OCI-LY7 (cell line): ENCODE data around the gene PRR27. TPM values are rescaled to one million over a fixed set of nuclear protein-coding genes. Genes with fewer than 3 reads are reported as not detected.

Experiments
- BruUV-seq: library from RNA; stranded (reverse); fragments of 400-500 nt; replicated peaks from 2 replicates; lab custom pipeline; 2021; lab: Mats Ljungman, UMichigan
- CTCF ChIA-PET: fragments of 300-600 bp; sonication (Branson Sonifier 250); formaldehyde crosslinking; loops from one replicate; lab custom pipeline; 2022; ENCODE audit warnings: antibody characterized with exemption; ENCODE audit not compliant: unreplicated experiment; lab: Charles Lee
- POLR2A ChIA-PET: fragments of 300-600 bp; sonication (Branson Sonifier 250); formaldehyde crosslinking; loops from one replicate; lab custom pipeline; 2022; ENCODE audit warnings: antibody characterized with exemption; lab: Charles Lee
- DNase-seq: peaks from one replicate; pipeline ENCODE4 v3.0.0-alpha.2; 2015; ENCODE audit warnings: low spot score
- H2AFZ ChIP-seq: fragments of 200-600 bp; sonication (generic), shearing (Covaris generic); 2 replicates; pipeline ENCODE4 v1.6.1; 2014; ENCODE audit warnings: mild to moderate bottlenecking, antibody characterized with exemption, low read length, moderate library complexity
- H3K27ac ChIP-seq: fragments of 200-600 bp; sonication (generic); 2 replicates; pipeline ENCODE4 v1.5.1; 2014; ENCODE audit warnings: mixed run types, low read depth, mild to moderate bottlenecking, moderate library complexity, low read length, inconsistent platforms; ENCODE audit not compliant: poor library complexity, severe bottlenecking
- H3K36me3 ChIP-seq: fragments of 200-600 bp; sonication (generic); 2 replicates; pipeline ENCODE4 v1.6.1; 2014; ENCODE audit warnings: mild to moderate bottlenecking, antibody characterized with exemption, low read length, moderate library complexity, mixed read lengths; ENCODE audit not compliant: insufficient read depth
- H3K4me1 ChIP-seq: fragments of 200-600 bp; sonication (generic); 2 replicates; pipeline ENCODE4 v1.5.1; 2014; ENCODE audit warnings: mild to moderate bottlenecking, low read length; ENCODE audit not compliant: insufficient read depth, poor library complexity, severe bottlenecking
- H3K4me2 ChIP-seq: fragments of 200-600 bp; sonication (generic); 2 replicates; pipeline ENCODE4 v1.6.1; 2014; ENCODE audit warnings: mild to moderate bottlenecking, low read length
- H3K4me3 ChIP-seq: fragments of 200-600 bp; sonication (generic); 2 replicates; pipeline ENCODE4 v1.5.1; 2014; ENCODE audit warnings: mild to moderate bottlenecking, low read depth, low read length; ENCODE audit not compliant: poor library complexity, severe bottlenecking
- H3K79me2 ChIP-seq: fragments of 200-600 bp; sonication (generic); 2 replicates; pipeline ENCODE4 v1.6.1; 2016; ENCODE audit warnings: low read depth, mild to moderate bottlenecking, low read length, moderate library complexity, mixed read lengths; ENCODE audit not compliant: insufficient read depth
- H3K9me2 ChIP-seq: fragments of 200-600 bp; sonication (generic); 2 replicates; pipeline ENCODE4 v1.6.1; 2016; ENCODE audit warnings: mild to moderate bottlenecking, low read length, mixed read lengths; ENCODE audit not compliant: insufficient read depth
- H3K9me3 ChIP-seq: fragments of 200-600 bp; sonication (generic); 2 replicates; pipeline ENCODE4 v1.6.1; 2014; ENCODE audit warnings: mild to moderate bottlenecking, mixed run types, low read length, mixed read lengths
- H4K20me1 ChIP-seq: fragments of 200-600 bp; sonication (generic); 2 replicates; pipeline ENCODE4 v1.6.1; 2014; ENCODE audit warnings: mild to moderate bottlenecking, antibody characterized with exemption, low read length, moderate library complexity, mixed read lengths; ENCODE audit not compliant: insufficient read depth
- EZH2phosphoT487 ChIP-seq: fragments of 200-600 bp; sonication (generic); IDR thresholded peaks from 2 replicates; pipeline ENCODE4 v1.6.1; 2018; ENCODE audit warnings: low read depth, borderline replicate concordance, mild to moderate bottlenecking, mixed run types, antibody characterized with exemption, low read length, moderate library complexity, mixed read lengths
- intact Hi-C: fragments of 100-400 bp; cut with micrococcal nuclease; formaldehyde crosslinking; loops from one replicate; pipeline ENCODE4 v1.10.0; 2022; ENCODE audit not compliant: unreplicated experiment
- total RNA-seq, 2 experiments: library from RNA; depleted of rRNA in 1 of 2; stranded (reverse); fragments of >200 nt in 1 of 2; shearing (Covaris generic) in 1 of 2; gene quantifications; 2 replicates each; pipeline ENCODE4 v1.2.3, GENCODE V29; 2014 to 2022
- TF ChIP-seq, protein P1 (sequence below): fragments of 200-600 bp; sonication (generic); conservative IDR thresholded peaks from 2 replicates; pipeline ENCODE4 v1.5.1; 2014; ENCODE audit warnings: mild to moderate bottlenecking, antibody characterized with exemption, low read length, moderate library complexity, mixed read lengths

The PRR27 gene
- total RNA-seq, 2 experiments from 2014 or later: not detected

DNA sequence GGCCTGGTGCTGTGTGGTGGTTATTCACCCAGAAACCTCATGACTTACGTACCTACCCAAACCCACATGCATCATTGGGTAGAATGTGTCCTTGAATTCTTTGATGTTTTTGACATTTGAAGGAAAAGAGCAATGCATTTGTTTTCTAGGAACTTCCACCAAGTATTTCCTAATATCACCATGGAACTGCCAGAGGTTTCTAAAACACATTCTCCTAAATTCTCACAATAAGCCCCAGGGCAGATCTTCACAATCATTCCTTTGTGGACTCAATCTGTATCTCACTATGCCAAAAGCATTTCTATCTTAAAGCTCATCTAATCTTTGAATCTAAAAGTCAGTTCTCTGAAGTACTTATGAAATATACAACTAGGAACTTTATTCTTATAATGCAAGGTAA, 33.2 kb downstream of the PRR27 start:
- H3K27ac ChIP-seq: no peak overlapping the region
- no peaks in the 10 kb centered on the region for H4K20me1 ChIP-seq
- ChIA-PET POLR2A (no interaction called here), CTCF (no interaction called here)
- H3K4me3 ChIP-seq: no peak overlapping the region
- no peak for TF ChIP-seq EZH2phosphoT487
- TF ChIP-seq, protein P1, sequence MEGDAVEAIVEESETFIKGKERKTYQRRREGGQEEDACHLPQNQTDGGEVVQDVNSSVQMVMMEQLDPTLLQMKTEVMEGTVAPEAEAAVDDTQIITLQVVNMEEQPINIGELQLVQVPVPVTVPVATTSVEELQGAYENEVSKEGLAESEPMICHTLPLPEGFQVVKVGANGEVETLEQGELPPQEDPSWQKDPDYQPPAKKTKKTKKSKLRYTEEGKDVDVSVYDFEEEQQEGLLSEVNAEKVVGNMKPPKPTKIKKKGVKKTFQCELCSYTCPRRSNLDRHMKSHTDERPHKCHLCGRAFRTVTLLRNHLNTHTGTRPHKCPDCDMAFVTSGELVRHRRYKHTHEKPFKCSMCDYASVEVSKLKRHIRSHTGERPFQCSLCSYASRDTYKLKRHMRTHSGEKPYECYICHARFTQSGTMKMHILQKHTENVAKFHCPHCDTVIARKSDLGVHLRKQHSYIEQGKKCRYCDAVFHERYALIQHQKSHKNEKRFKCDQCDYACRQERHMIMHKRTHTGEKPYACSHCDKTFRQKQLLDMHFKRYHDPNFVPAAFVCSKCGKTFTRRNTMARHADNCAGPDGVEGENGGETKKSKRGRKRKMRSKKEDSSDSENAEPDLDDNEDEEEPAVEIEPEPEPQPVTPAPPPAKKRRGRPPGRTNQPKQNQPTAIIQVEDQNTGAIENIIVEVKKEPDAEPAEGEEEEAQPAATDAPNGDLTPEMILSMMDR: no peak
- H3K4me1 ChIP-seq: no peaks in the 10 kb centered on the region
- H3K4me2 ChIP-seq: no peak overlapping the region
- no TSS peak for BruUV-seq
- no peaks in the 10 kb centered on the region for H3K9me3 ChIP-seq
- H3K36me3 ChIP-seq: no peaks in the 10 kb centered on the region
- intact Hi-C loops: no loop called here
- H2AFZ ChIP-seq: no peak overlapping the region
- no peak for DNase-seq
- no peaks in the 10 kb centered on the region for H3K9me2 ChIP-seq
- no peaks in the 10 kb centered on the region for H3K79me2 ChIP-seq

DNA sequence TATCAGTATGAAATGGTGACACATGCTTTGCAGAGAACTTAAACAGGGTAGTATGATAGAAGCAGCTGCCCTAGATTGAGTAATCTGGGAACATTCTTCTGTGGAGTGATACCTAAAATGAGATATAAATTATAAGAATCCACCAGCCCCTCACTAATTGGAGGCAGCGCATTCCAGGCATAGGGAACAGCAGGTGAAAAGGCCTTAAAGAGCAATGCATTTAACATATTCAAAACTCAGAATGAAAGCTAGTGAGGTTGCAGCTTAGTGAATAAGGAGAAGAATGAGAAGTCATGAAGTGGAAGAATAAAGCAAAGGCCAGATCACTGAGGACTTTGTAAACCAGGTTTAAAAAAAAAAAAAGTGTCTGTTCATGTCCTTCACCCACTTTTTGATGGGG, 36.5 kb downstream of the PRR27 start:
- no peak for DNase-seq
- Histone ChIP-seq H3K4me1 (no peaks in the 10 kb centered on the region), H3K4me2 (no peak overlapping the region), H2AFZ (no peak overlapping the region), H3K79me2 (no peaks in the 10 kb centered on the region), H3K9me2 (no peaks in the 10 kb centered on the region), H3K9me3 (no peaks in the 10 kb centered on the region), H4K20me1 (no peaks in the 10 kb centered on the region), H3K27ac (no peak overlapping the region), H3K4me3 (no peak overlapping the region), H3K36me3 (no peaks in the 10 kb centered on the region)
- ChIA-PET CTCF (no interaction called here), POLR2A (no interaction called here)
- intact Hi-C loops: no loop called here
- TF ChIP-seq, protein P1: no peak
- TF ChIP-seq EZH2phosphoT487: no peak
- no TSS peak for BruUV-seq

DNA sequence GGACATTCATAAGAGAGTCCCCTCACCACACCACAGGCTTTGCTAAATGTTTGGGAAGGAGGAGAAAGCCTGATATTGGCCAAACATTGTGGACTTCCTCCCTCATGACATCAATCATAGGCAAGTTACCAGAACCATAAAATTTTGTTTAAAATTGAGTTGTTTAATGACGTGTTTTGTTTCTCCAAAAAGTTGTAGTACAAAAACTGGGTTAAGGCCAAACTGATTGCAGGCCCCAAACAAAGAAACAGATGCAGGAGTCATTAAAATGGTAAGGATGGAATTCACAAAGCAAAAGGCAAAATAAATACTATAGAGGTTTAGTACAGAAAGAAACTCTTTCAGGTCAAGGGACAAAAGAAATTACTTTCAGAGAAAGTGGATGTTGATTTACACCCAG, 37.6 kb downstream of the PRR27 start:
- Histone ChIP-seq H3K4me2 (no peak overlapping the region), H3K9me3 (no peaks in the 10 kb centered on the region), H3K79me2 (no peaks in the 10 kb centered on the region), H3K4me1 (no peaks in the 10 kb centered on the region), H3K36me3 (no peaks in the 10 kb centered on the region), H4K20me1 (no peaks in the 10 kb centered on the region), H2AFZ (no peak overlapping the region), H3K27ac (no peak overlapping the region), H3K4me3 (no peak overlapping the region), H3K9me2 (no peaks in the 10 kb centered on the region)
- no TSS peak for BruUV-seq
- CTCF ChIA-PET: no interaction called here
- no peak for TF ChIP-seq EZH2phosphoT487
- no peak for DNase-seq
- intact Hi-C loops: no loop called here
- POLR2A ChIA-PET: no interaction called here
